IMR-90 (cell line): ENCODE measurements around the gene ESYT1. TPM values are rescaled to one million over a fixed set of nuclear protein-coding genes. Genes with fewer than 3 reads are reported as not detected.
"Not testable (repeated sequence)": the region's sequence is repeated elsewhere in the genome, so short reads cannot be mapped to it uniquely, and the experiment has no call there.

Source experiments
- ATAC-seq: fragments of 200-7000 bp; cut with Tn5 transposase; 2 replicates; pipeline ENCODE4 v1.9.1; 2020; ENCODE audit warnings: low read depth, mild to moderate bottlenecking, moderate library complexity
- BruUV-seq: library from RNA; stranded (reverse); fragments of 400-500 nt; replicated peaks from 2 replicates; lab custom pipeline; 2021; lab: Mats Ljungman, UMichigan
- CTCF ChIA-PET: fragments of 300-600 bp; formaldehyde crosslinking; extraction: SDS; loops from one replicate; lab custom pipeline; 2021; ENCODE audit warnings: antibody characterized with exemption; lab: Yijun Ruan, JAX
- POLR2A ChIA-PET: fragments of 300-600 bp; sonication (Branson Sonifier 250); formaldehyde crosslinking; loops from one replicate; lab custom pipeline; 2022; ENCODE audit warnings: antibody characterized with exemption; ENCODE audit not compliant: unreplicated experiment; lab: Charles Lee
- DNase-seq: peaks from one replicate; pipeline ENCODE4 v3.0.0; 2013
- H2AFZ ChIP-seq: replicated peaks from 2 replicates; pipeline ENCODE3; 2013; ENCODE audit warnings: low read length, mild to moderate bottlenecking; ENCODE audit not compliant: poor library complexity
- H2AK5ac ChIP-seq: 2 replicates; pipeline ENCODE4 v1.6.1; 2013; ENCODE audit warnings: low read depth, low read length, inconsistent platforms
- H2AK9ac ChIP-seq: replicated peaks from 2 replicates; pipeline ENCODE3; 2013; ENCODE audit warnings: mild to moderate bottlenecking, low read depth, low read length, moderate library complexity; ENCODE audit not compliant: poor library complexity
- H2BK120ac ChIP-seq: 2 replicates; pipeline ENCODE4 v1.6.1; 2013; ENCODE audit warnings: low read depth, low read length, inconsistent platforms
- H2BK15ac ChIP-seq: 3 replicates; pipeline ENCODE4 v1.6.1; 2013; ENCODE audit warnings: low read depth, low read length, inconsistent platforms
- H2BK20ac ChIP-seq: 2 replicates; pipeline ENCODE4 v1.6.1; 2013; ENCODE audit warnings: low read depth, mild to moderate bottlenecking, inconsistent platforms, low read length, moderate library complexity
- H2BK5ac ChIP-seq: 2 replicates; pipeline ENCODE4 v1.6.1; 2013; ENCODE audit warnings: mild to moderate bottlenecking, low read depth, low read length, inconsistent platforms; ENCODE audit not compliant: poor library complexity, severe bottlenecking
- H3K14ac ChIP-seq: replicated peaks from 2 replicates; pipeline ENCODE4 v1.6.1; 2013; ENCODE audit warnings: low read depth, low read length, inconsistent platforms
- H3K18ac ChIP-seq: 2 replicates; pipeline ENCODE4 v1.6.1; 2013; ENCODE audit warnings: low read depth, low read length, control low read depth
- H3K23ac ChIP-seq: 2 replicates; pipeline ENCODE4 v1.6.1; 2013; ENCODE audit warnings: low read depth, low read length, inconsistent platforms
- H3K27ac ChIP-seq: 2 replicates; pipeline ENCODE4 v1.5.1; 2013; ENCODE audit warnings: mild to moderate bottlenecking, control low read depth, low read length; ENCODE audit not compliant: insufficient read depth
- H3K27me3 ChIP-seq: 2 replicates; pipeline ENCODE4 v1.6.1; 2013; ENCODE audit warnings: low read length; ENCODE audit not compliant: control insufficient read depth, insufficient read depth
- H3K36me3 ChIP-seq: 2 replicates; pipeline ENCODE4 v1.6.1; 2013; ENCODE audit warnings: low read length, mixed read lengths; ENCODE audit not compliant: control insufficient read depth, insufficient read depth
- H3K4ac ChIP-seq: 2 replicates; pipeline ENCODE4 v1.6.1; 2013; ENCODE audit warnings: low read depth, low read length, inconsistent platforms
- H3K4me1 ChIP-seq: 2 replicates; pipeline ENCODE4 v1.6.1; 2013; ENCODE audit warnings: low read length, mixed read lengths; ENCODE audit not compliant: control insufficient read depth, insufficient read depth
- H3K4me2 ChIP-seq: 2 replicates; pipeline ENCODE4 v1.6.1; 2013; ENCODE audit warnings: low read depth, mild to moderate bottlenecking, control low read depth, low read length, moderate library complexity
- H3K4me3 ChIP-seq: 2 replicates; pipeline ENCODE4 v1.5.1; 2013; ENCODE audit warnings: low read depth, mild to moderate bottlenecking, control low read depth, low read length, moderate library complexity; ENCODE audit not compliant: insufficient read depth
- H3K56ac ChIP-seq: 2 replicates; pipeline ENCODE4 v1.6.1; 2013; ENCODE audit warnings: low read length, inconsistent platforms; ENCODE audit not compliant: insufficient read depth; ENCODE audit errors: extremely low read depth
- H3K79me1 ChIP-seq, 2 experiments: 2 replicates each; pipeline ENCODE4 v1.6.1; 2013; ENCODE audit warnings: low read length in 2 of 2, inconsistent platforms in 1 of 2, low read depth in 1 of 2
- H3K9ac ChIP-seq: 2 replicates; pipeline ENCODE4 v1.6.1; 2013; ENCODE audit warnings: low read depth, low read length, control low read depth
- H3K9me1 ChIP-seq: 2 replicates; pipeline ENCODE4 v1.6.1; 2013; ENCODE audit warnings: low read length, inconsistent platforms; ENCODE audit not compliant: insufficient read depth
- H3K9me3 ChIP-seq: 2 replicates; pipeline ENCODE4 v1.6.1; 2013; ENCODE audit warnings: low read length; ENCODE audit not compliant: control insufficient read depth, insufficient read depth
- H4K20me1 ChIP-seq: 2 replicates; pipeline ENCODE4 v1.6.1; 2013; ENCODE audit warnings: low read length, inconsistent platforms; ENCODE audit not compliant: insufficient read depth
- H4K5ac ChIP-seq: 2 replicates; pipeline ENCODE4 v1.6.1; 2013; ENCODE audit warnings: mild to moderate bottlenecking, low read depth, low read length, control low read depth
- H4K8ac ChIP-seq, 2 experiments: 2 replicates each; pipeline ENCODE4 v1.6.1; 2013; ENCODE audit warnings: low read depth in 2 of 2, low read length in 2 of 2, control low read depth in 1 of 2, inconsistent platforms in 1 of 2
- H4K91ac ChIP-seq: 2 replicates; pipeline ENCODE4 v1.6.1; 2013; ENCODE audit warnings: low read depth, low read length, inconsistent platforms; ENCODE audit not compliant: insufficient read depth
- BHLHE40 ChIP-seq: fragments of 150-350 bp; IDR thresholded peaks from 2 replicates; pipeline ENCODE4 v1.6.1; 2016; ENCODE audit warnings: mild to moderate bottlenecking, low read depth, low read length
- CEBPB ChIP-seq: IDR thresholded peaks from 2 replicates; pipeline ENCODE4 v1.6.1; 2012; ENCODE audit warnings: low read depth, low read length, improper control_type of control experiment
- WGBS, 2 experiments: methylation state at CpG; one replicate each; pipeline versions ENCODE4 v1.1.5 to v1.1.7; 2013; ENCODE audit warnings: missing lambda C conversion rate in 2 of 2; ENCODE audit not compliant: insufficient read length in 1 of 2; ENCODE audit errors: extremely low coverage in 2 of 2; 5-methylcytosine and 5-hydroxymethylcytosine counted together
- dilution Hi-C: fragments of 300-500 bp; cut with HindIII; formaldehyde crosslinking; loops from one replicate; pipeline ENCODE4 v1.14.3; 2018; ENCODE audit warnings: low sequenced_read_pairs; ENCODE audit not compliant: unreplicated experiment
- in situ Hi-C: fragments of 300-500 bp; cut with MboI; formaldehyde crosslinking; loops from 3 replicates; pipeline ENCODE4 v1.14.3; 2019; ENCODE audit warnings: low sequenced_read_pairs, inconsistent platforms, mixed read lengths
- intact Hi-C: fragments of 100-400 bp; cut with micrococcal nuclease; formaldehyde crosslinking; loops from 2 replicates; pipeline ENCODE4 v1.10.0; 2022
- polyA plus RNA-seq, 3 experiments: library from polyadenylated mRNA; depleted of rRNA; stranded (reverse); fragments of >200 nt; gene quantifications; 2 replicates each; pipeline ENCODE4 v1.2.3, GENCODE V29; 2012; ENCODE audit warnings: low replicate concordance in 1 of 3
- total RNA-seq: library from RNA; depleted of rRNA; stranded (reverse); fragments of >200 nt; gene quantifications from 2 replicates; pipeline ENCODE4 v1.2.3, GENCODE V29; 2012

ESYT1 gene
- total and polyA plus RNA-seq, 2 of the 4 experiments (the other 2 are of a cell fraction), result 150 to 153 TPM

GRCh38 chr12:56155256-56155845, 27.3 kb downstream of the ESYT1 start:
- H2BK15ac ChIP-seq, result no peak overlapping the region
- H4K5ac ChIP-seq, result no peak overlapping the region
- H2AFZ ChIP-seq, result no peak overlapping the region
- no peak overlapping the region for H4K8ac ChIP-seq
- ATAC-seq (no peak), DNase-seq (no peak)
- peaks cover 21% of the 10 kb centered on the region for H4K20me1 ChIP-seq
- dilution Hi-C loops (no loop called here), intact Hi-C loops (no loop called here), in situ Hi-C loops (no loop called here)
- H2BK20ac ChIP-seq, result no peak overlapping the region
- no TSS peak for BruUV-seq
- H3K9ac ChIP-seq, result no peak overlapping the region
- H3K4me3 ChIP-seq, result no peak overlapping the region
- H3K27me3 ChIP-seq, result no peaks in the 10 kb centered on the region
- CTCF ChIA-PET, result no interaction called here
- H3K56ac ChIP-seq, result no peak overlapping the region
- peaks cover 19% of the 10 kb centered on the region for H3K36me3 ChIP-seq
- H3K4me1 ChIP-seq, result peaks cover 19% of the 10 kb centered on the region
- H3K4me2 ChIP-seq, result no peak overlapping the region
- H3K27ac ChIP-seq, result no peak overlapping the region
- H4K91ac ChIP-seq, result no peak overlapping the region
- WGBS, 2 experiments, result 97% methylated on average over 6 of the region's 11 CpGs; no CpG with 5 or more reads in 1 of the 2 experiments
- peaks cover 12% of the 10 kb centered on the region for H3K9me1 ChIP-seq
- POLR2A ChIA-PET, result no interaction called here
- no peak overlapping the region for H2AK5ac ChIP-seq
- no peaks in the 10 kb centered on the region for H3K9me3 ChIP-seq
- no peak overlapping the region for H3K14ac ChIP-seq
- H2BK5ac ChIP-seq, result no peak overlapping the region
- H3K4ac ChIP-seq, result no peak overlapping the region
- peaks cover 22 to 61% of the 10 kb centered on the region in 2 experiments for H3K79me1 ChIP-seq
- no peak overlapping the region for H3K18ac ChIP-seq
- TF ChIP-seq BHLHE40, result no peak
- TF ChIP-seq CEBPB, result no peak
- no peak overlapping the region for H2AK9ac ChIP-seq
- H2BK120ac ChIP-seq, result no peak overlapping the region
- no peak overlapping the region for H3K23ac ChIP-seq

- DNase-seq, result peak; percentile 42
- Histone ChIP-seq H3K27ac (peak overlapping the region; percentile 88; the same call in 1 of the 2 replicates), H4K8ac (peak overlapping the region in 1 of 2 experiments; percentile 89; a peak in 2 of 4 replicates), H3K4me3 (peak overlapping the region; percentile 42; the same call in 1 of the 2 replicates), H3K79me1 (peaks cover 27 to 69% of the 10 kb centered on the region in 2 experiments), H2AK5ac (0 out of 2 replicates have a peak overlapping the region, but pooled peaks have one; percentile 86), H3K36me3 (peaks cover 31% of the 10 kb centered on the region), H3K4me1 (peaks cover 23% of the 10 kb centered on the region), H4K20me1 (peaks cover 34% of the 10 kb centered on the region), H3K4ac (peak overlapping the region; percentile 96; the same call in 1 of the 2 replicates), H3K9ac (peak overlapping the region; percentile 76; the same call in 1 of the 2 replicates)
- intact Hi-C loops, H2BK15ac ChIP-seq, H3K27me3 ChIP-seq, H2BK5ac ChIP-seq, H2BK20ac ChIP-seq, H2AK9ac ChIP-seq, H2AFZ ChIP-seq, H3K23ac ChIP-seq, H3K9me3 ChIP-seq, BruUV-seq, H2BK120ac ChIP-seq, H3K14ac ChIP-seq, ATAC-seq, H3K56ac ChIP-seq, H3K9me1 ChIP-seq, in situ Hi-C loops, H3K4me2 ChIP-seq, H4K91ac ChIP-seq, H4K5ac ChIP-seq, H3K18ac ChIP-seq, dilution Hi-C loops: not testable (repeated sequence)
- WGBS, 2 experiments, result 100% methylated on average over 6 of the region's 21 CpGs; no CpG with 5 or more reads in 1 of the 2 experiments
- CTCF ChIA-PET, result interaction anchor here (0.6 kb wide), 1 partner anchor 1698 kb away, joined by 4 read pairs; no protein-coding TSS in a partner anchor
- POLR2A ChIA-PET, result interaction anchor here (0.6 kb wide), 1 partner anchor 10 kb away, joined by 5 read pairs; no protein-coding TSS in a partner anchor
These were observed 28.6 kb downstream of the ESYT1 start for GRCh38 chr12:56156464-56157200.
